G401 (cell line): ENCODE results near the gene ARHGDIA. TPM values are rescaled to one million over a fixed set of nuclear protein-coding genes. Genes with fewer than 3 reads are reported as not detected.

Source experiments
- DNase-seq: peaks from one replicate; pipeline ENCODE4 v3.0.0-alpha.2; 2015; ENCODE audit warnings: low spot score
- in situ Hi-C: cut with HindIII; loops from 2 replicates; pipeline ENCODE4 v1.10.0; 2016; ENCODE audit warnings: low sequenced_read_pairs, mixed read lengths
- total RNA-seq: library from RNA; depleted of rRNA; stranded (reverse); fragments of >200 nt; shearing (Covaris generic); gene quantifications from 2 replicates; pipeline ENCODE4 v1.2.3, GENCODE V29; 2014

ARHGDIA gene
- total RNA-seq, 1 experiment from 2014 or later, result 209 TPM

- in situ Hi-C loops, result no loop called here
- no peak for DNase-seq
Observed at GRCh38 chr17:81867991-81868673, 3.0 kb downstream of the ARHGDIA start.

DNA sequence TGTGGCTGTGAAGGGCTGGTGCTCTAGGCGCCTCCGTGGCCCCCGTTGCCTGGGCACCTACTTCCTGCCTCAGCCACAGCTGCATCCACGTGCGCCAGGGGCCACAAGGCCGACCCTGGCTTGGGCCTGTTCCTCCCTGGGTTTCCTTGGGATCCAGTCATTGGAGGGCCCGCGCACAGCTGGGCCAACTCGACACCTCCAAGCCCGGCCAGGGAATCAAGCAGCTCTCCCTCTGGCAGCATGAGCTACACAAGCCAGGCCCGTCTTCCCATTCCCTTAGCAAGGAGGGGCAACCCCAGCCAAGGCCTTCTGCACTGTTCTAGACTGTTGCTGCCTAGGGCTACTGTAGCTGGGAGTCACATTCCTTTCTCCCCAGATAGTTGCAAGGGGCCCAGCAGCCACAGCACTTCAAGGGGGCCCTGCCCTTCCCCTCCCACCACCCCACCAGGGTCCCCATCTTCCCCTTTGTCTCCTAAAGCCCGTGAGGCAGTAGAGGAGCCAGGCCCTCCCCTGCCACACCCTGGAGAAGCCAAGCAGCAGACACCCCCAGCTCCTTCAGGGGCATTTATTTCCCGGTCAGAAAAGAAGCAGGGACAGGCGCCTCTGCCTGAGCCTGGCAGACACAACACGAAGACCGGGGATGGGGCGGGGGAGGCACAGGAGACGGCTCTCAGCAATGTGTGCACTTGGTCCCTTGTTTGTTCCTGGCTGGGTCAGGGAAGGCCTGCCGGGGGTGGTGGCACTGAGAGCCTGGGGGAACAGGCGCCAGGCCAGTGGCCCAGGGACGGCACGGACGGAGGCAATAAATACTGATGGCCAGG is 3.8 kb downstream of the ARHGDIA start:
- in situ Hi-C loops, result no loop called here
- DNase-seq, result peak; percentile 35

GRCh38 chr17:81866440-81867169 is 4.5 kb downstream of the ARHGDIA start:
- in situ Hi-C loops, result no loop called here
- no peak for DNase-seq

DNA sequence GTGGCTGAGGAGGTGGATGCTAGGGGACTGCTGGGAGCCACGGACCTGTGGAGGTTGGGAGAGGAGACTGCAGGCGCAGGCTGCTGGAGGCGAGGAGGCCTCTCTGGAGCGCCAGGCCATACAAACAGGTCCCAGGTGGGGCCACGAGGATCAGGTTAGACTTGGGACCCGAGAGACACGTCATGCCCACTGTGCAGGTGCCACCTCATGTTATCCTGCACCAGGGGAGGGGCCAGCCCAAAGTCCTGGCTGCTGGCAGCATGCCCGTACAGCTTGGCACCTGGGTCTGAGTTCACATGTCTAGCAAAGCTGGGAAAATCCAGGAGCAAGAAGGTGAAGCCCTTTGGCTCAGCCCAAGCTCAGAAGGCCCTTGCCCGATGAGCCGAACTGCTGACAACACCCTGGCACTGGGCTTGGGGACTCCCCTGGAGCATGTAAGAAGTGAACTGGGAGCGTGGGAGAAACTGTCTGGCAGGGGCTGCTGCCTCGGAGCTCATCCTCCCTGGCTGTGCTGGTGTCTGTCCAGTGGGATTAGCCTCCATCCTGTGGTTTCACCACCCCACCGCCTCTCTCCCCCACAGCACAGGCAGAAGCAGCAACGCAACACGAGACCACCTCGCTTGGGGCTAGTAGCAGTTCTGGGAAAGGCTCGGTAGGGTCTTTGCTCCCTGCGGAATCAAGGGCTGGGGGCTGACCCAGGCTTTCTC is 5.3 kb downstream of the ARHGDIA start:
- in situ Hi-C loops, result no loop called here

GRCh38 chr17:81865358-81865732 is 5.8 kb downstream of the ARHGDIA start:
- no peak for DNase-seq
- in situ Hi-C loops, result no loop called here

More for the DNA sequence above, 5.3 kb downstream of the ARHGDIA start:
- DNase-seq, result no peak

DNA sequence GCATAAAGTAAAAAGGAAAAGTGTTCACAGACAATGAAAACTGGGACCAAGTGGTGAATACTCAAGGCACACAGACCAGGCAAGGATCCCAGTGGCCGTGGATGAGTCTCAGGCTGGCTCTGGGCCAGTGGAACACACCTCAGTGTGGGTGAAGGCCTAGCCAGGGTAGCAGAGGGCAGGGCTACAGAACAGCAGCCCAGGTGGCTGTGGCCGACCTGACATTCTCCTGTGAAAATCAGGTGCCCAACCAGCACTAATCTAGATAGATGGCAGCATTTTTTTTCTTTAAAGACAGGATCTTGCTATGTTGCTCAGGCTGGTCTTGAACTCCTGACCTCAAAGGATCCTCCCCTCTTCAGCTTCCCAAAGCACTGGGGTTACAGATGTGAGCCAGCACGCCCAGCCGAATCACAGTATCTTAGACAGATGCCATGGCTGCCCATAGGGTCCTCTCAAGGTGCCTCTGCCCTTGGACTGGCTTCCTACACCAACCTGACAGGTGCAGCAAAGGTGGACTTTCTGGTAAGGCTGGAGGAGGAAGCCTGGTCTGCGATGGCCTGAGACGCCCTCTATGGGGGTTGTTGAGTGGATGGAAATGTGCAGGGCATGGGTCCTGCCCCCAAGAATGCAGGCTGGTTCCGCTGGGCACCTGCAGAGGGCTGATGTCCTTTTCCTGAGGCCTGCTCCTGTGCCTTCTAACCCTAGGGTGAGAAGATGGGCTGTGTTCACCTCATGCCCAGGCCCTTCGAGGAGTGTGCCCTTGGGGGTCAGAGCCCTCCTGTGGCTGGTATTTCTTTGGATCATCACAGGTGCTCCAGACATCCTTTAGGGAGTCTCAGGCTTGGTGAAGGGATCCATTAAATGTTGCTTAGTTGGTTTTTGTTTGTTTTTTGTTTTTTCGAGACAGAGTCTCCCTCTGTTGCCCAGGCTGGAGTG is 7.0 kb downstream of the ARHGDIA start:
- in situ Hi-C loops, result no loop called here
- DNase-seq, result no peak

DNA sequence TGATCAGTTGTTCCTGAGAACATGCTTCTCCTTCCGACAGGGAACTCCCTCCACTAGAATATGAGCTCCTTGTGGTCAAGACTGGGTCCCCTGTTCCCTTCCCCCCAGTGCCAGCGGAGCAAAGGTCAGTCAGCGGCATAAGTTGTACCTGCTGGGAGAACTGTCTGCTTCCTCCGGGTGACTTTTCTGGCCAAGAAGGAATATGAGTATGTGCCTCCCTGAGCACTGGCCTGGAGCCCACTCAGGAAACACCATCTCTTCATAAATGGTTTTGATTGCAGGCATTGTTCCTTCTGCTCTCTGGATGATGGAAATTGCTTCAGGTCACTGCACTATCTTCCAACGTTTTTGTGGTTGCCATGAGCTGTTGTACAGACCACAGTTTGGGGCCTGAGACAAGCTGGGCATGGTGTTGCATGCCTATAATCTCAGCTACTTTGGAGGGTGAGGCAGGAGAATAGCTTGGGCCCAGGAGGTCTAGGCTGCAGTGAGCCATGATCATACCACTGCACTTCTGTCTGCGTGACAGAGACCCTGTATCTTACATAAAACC is 7.9 kb downstream of the ARHGDIA start:
- in situ Hi-C loops, result no loop called here

GRCh38 chr17:81860756-81861568 is 10.2 kb downstream of the ARHGDIA start:
- peak; percentile 100 for DNase-seq
- in situ Hi-C loops, result no loop called here

More for the DNA sequence above, 7.9 kb downstream of the ARHGDIA start:
- DNase-seq, result no peak

GRCh38 chr17:81859906-81860755 is 11.0 kb downstream of the ARHGDIA start, which contains the start of gene P4HB:
Gene P4HB (minus strand): TSS chr17:81860535. CDS start chr17:81860471, 64 bp downstream.
- in situ Hi-C loops, result no loop called here

DNA sequence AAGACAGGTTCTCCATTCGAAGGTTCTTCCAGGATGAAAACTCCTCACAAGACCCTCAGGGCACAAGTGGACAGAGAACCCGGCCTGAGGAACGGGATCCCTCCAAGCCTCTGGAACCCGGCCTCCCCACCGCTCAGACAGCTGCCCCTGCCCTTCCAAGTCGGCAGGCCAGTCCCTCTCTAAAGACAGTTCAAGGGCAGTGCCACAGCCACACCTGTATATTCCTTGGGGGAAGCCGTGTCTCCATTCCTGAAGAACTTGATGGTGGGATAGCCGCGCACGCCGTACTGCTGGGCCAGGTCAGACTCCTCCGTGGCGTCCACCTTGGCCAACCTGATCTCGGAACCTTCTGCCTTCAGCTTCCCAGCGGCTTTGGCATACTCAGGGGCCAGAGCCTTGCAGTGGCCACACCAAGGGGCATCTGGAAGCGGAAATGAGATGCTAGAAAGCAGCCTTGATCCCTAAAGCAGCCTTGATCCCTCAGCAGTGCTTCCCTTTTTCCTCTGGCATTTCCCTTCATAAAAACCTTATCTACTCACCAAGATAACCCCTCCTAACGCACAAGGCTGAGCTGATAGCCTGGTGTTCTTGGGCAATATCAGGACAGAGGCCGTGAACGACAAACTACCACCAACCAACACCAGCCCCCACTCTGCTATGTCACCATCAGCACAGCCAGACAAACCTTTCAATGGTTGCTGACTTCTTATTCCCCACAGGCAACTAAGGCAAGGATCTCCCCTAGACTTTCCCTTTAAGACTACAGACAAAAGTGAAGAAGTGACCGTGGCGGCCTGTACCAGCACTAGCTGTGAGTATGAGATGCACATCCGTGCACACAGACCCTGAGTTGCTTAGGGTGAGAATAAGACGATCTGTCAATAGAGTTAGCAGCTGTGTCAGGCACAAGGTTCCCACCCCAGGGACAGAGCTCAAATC is 11.9 kb downstream of the ARHGDIA start:
- DNase-seq, result no peak
- in situ Hi-C loops, result no loop called here

More at GRCh38 chr17:81859906-81860755, 11.0 kb downstream of the ARHGDIA start, which contains the start of gene P4HB:
- DNase-seq, result no peak

DNA sequence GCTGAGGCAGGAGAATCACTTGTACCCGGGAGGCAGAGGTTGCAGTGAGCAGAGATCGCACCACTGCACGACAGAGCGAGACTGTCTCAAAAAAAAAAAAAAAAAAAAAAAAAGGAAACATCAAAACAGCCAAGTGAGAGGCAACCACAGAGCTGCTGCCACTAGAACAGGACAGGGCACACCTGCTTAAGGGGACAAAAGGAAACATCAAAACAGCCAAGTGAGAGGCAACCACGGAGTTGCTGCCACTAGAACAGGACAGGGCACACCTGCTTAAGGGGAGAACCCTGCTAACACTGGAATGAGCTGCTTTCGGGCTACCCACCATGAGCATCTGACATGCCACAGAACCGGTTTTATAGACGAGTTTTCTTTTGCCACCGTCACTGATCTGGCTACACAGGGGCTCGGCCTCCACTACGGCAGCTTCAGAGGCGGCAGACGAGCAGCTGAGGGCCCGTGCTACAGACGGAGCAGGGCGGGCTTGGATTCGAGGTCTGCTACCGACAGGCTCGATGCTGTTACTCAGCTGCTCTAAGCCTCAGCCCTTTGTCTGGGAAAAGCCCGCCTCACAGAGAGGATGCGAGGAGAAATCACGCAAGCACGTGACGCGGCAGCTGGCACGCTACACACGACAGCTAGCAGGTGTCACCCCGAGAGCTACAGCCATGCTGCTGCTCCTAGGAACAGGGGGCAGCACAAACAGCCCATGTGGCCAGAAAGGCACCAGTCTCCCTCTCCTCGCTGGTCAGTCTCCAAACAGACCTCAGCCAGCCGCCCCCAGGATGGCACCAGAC is 12.8 kb downstream of the ARHGDIA start:
- in situ Hi-C loops, result no loop called here
- no peak for DNase-seq

- peak; percentile 80 for DNase-seq
- in situ Hi-C loops, result no loop called here
Observed at GRCh38 chr17:81854974-81855774, 16.0 kb downstream of the ARHGDIA start.

DNA sequence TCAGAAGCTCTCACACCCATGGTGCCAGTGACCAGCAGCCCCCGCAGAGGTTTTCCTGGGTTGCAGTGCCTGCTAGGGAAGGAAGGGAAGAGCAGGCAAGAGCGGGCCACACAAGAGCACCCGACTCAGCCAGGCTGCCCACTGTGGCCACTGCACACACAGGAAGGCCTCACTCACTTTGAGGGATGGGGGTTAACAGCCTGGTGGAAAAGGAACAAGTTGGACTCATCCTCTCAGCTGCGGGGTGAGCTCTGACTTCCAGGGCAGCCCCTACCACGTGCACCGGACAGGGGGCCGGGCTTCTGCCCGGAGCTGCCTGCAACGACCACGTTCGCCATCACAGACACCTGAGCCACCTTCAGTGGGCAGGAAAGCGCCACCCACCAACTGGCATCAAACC is 18.9 kb downstream of the ARHGDIA start:
- no peak for DNase-seq
- in situ Hi-C loops, result no loop called here

DNA sequence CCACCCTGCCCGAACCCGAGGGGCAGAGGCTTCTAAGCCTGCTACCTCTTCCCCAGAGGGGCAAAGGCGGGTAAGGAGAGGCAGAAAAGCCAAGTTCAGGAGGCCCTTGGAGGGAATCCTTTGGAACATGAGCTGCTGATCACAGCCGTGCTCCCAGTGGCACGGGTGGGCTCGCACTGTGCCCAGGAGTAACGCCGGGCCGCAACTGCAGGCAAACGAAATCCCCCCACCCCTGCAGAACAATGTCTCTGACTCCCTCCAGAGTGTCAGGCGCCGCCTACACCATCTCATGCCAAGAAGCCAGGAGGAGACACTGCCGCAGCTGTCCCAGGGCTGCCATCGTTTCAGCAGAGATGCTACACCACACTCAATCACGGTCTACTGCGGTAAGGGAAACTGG is 19.7 kb downstream of the ARHGDIA start:
- peak; percentile 44 for DNase-seq
- in situ Hi-C loops, result no loop called here
